GM12892 (cell line): ENCODE measurements around the gene ATP13A2.

Experiments used
- POLR2A ChIP-seq: IDR thresholded peaks from 2 replicates; pipeline ENCODE4 v1.6.1; 2011; ENCODE audit warnings: low read depth, low read length, control low read depth
- POLR2AphosphoS5 ChIP-seq: IDR thresholded peaks from 2 replicates; pipeline ENCODE4 v1.6.1; 2011; ENCODE audit warnings: low read depth, low read length, control low read depth
- TAF1 ChIP-seq: IDR thresholded peaks from 2 replicates; pipeline ENCODE4 v1.6.1; 2011; ENCODE audit warnings: low read depth, mild to moderate bottlenecking, control low read depth, low read length, borderline replicate concordance

GRCh38 chr1:16969057-16969611 lies 42.6 kb downstream of the ATP13A2 start:
- TF ChIP-seq POLR2AphosphoS5 (no peak), POLR2A (no peak), TAF1 (no peak)
